MCF 10A (cell line): ENCODE data around the gene ARMS2. TPM values are rescaled to one million over a fixed set of nuclear protein-coding genes. Genes with fewer than 3 reads are reported as not detected.

Experiments
- BruUV-seq: library from RNA; stranded (reverse); fragments of 400-500 nt; replicated peaks from 2 replicates; lab custom pipeline; 2021; lab: Mats Ljungman, UMichigan
- CTCF ChIA-PET: fragments of 300-600 bp; sonication (Branson Sonifier 250); formaldehyde crosslinking; extraction: SDS; loops from one replicate; lab custom pipeline; 2021; ENCODE audit warnings: antibody characterized with exemption, inconsistent platforms; lab: Yijun Ruan, JAX
- POLR2A ChIA-PET: fragments of 300-600, 350-650 bp; sonication (Branson Sonifier 250); formaldehyde crosslinking; extraction: SDS; loops from one replicate; lab custom pipeline; 2020; ENCODE audit warnings: antibody characterized with exemption, inconsistent platforms; lab: Yijun Ruan, JAX
- DNase-seq: peaks from one replicate; pipeline ENCODE4 v3.0.0-alpha.2; 2018; ENCODE audit not compliant: unreplicated experiment
- H3K27ac Mint-ChIP-seq: one replicate; pipeline ENCODE4 v1.8.0; 2022; ENCODE audit warnings: mild to moderate bottlenecking, low read depth, mixed read lengths; ENCODE audit not compliant: unreplicated experiment
- H3K27me3 Mint-ChIP-seq: one replicate; pipeline ENCODE4 v1.8.0; 2022; ENCODE audit warnings: mixed read lengths; ENCODE audit not compliant: insufficient read depth, unreplicated experiment
- H3K36me3 Mint-ChIP-seq: one replicate; pipeline ENCODE4 v1.8.0; 2022; ENCODE audit warnings: mild to moderate bottlenecking, moderate library complexity, mixed read lengths; ENCODE audit not compliant: insufficient read depth, unreplicated experiment
- H3K4me1 Mint-ChIP-seq: one replicate; pipeline ENCODE4 v1.8.0; 2022; ENCODE audit warnings: mixed read lengths; ENCODE audit not compliant: insufficient read depth, unreplicated experiment
- H3K4me3 Mint-ChIP-seq: one replicate; pipeline ENCODE4 v1.8.0; 2022; ENCODE audit warnings: mild to moderate bottlenecking, moderate library complexity, mixed read lengths; ENCODE audit not compliant: unreplicated experiment
- H3K9me3 Mint-ChIP-seq: one replicate; pipeline ENCODE4 v1.8.0; 2022; ENCODE audit warnings: mixed read lengths; ENCODE audit not compliant: unreplicated experiment
- CTCF ChIP-seq: fragments of 200-600 bp; IDR thresholded peaks from one replicate; pipeline ENCODE4 v1.8.0; 2022; ENCODE audit warnings: antibody characterized with exemption, mild to moderate bottlenecking; ENCODE audit not compliant: unreplicated experiment
- intact Hi-C: fragments of 100-400 bp; cut with micrococcal nuclease; formaldehyde crosslinking; loops from 2 replicates; pipeline ENCODE4 v1.14.1; 2022
- total RNA-seq: library from RNA; stranded (reverse); gene quantifications from 2 replicates; pipeline ENCODE4 v1.2.3, GENCODE V29; 2022

ARMS2 gene
- total RNA-seq, 1 experiment from 2014 or later: not detected

DNA sequence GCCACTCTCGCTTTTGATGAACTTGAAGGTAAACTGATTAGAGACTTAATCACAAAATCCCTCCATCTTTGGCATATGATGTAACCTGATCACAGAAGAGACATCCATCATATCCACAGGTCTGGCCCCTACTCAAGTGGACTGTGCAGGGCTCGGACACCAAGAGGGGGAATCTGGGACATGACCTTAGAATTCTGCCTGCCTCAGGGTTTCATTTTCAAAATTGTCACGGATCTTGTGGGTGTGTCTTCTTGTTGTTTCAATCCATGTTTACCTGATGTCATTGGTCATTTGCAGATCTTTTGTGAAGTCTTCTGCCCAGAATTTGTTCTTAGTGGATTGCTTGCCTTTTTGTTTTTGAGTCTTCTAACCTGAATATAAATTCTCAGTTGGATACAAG, 5.9 kb upstream of the ARMS2 start:
- H3K9me3 Mint-ChIP-seq: no peaks in the 10 kb centered on the region
- peaks cover 6% of the 10 kb centered on the region for H3K4me1 Mint-ChIP-seq
- ChIA-PET CTCF (interaction anchor here (0.6 to 1.2 kb wide), 5 partner anchors 9 to 150 kb away, joined by 3 to 4 read pairs (median 3); no protein-coding TSS in a partner anchor), POLR2A (no interaction called here)
- H3K36me3 Mint-ChIP-seq: peaks cover 6% of the 10 kb centered on the region
- no peaks in the 10 kb centered on the region for H3K27me3 Mint-ChIP-seq
- H3K27ac Mint-ChIP-seq: no peak overlapping the region
- BruUV-seq: no TSS peak
- no peak for TF ChIP-seq CTCF
- no peak for DNase-seq
- intact Hi-C loops: no loop called here
- H3K4me3 Mint-ChIP-seq: no peak overlapping the region

DNA sequence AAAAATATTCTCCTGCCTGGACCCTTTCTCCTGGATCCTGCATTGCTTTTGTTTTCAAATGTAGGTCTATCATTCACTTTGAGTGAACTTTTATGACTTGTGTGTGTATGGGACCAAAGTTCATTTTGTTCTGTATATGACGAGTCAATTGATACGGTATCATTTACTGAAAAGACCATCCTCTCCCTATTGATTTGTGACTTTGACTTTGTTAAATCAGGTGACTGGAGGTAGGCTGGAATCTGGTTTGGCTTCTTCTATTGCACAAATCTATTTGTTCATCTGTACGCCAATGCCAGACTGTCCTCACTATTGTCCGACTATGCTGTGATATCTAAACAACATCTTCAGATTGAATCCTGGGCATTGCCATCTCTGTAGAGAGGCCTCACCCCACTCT, 5.3 kb upstream of the ARMS2 start:
- no TSS peak for BruUV-seq
- H3K4me3 Mint-ChIP-seq: no peak overlapping the region
- POLR2A ChIA-PET: interaction anchor here (0.5 kb wide), 1 partner anchor 38 kb away, joined by 3 read pairs; no protein-coding TSS in a partner anchor
- intact Hi-C loops: no loop called here
- H3K9me3 Mint-ChIP-seq: no peaks in the 10 kb centered on the region
- no peak for DNase-seq
- peaks cover 6% of the 10 kb centered on the region for H3K36me3 Mint-ChIP-seq
- H3K4me1 Mint-ChIP-seq: peaks cover 6% of the 10 kb centered on the region
- H3K27me3 Mint-ChIP-seq: no peaks in the 10 kb centered on the region
- CTCF ChIA-PET: no interaction called here
- TF ChIP-seq CTCF: no peak
- H3K27ac Mint-ChIP-seq: no peak overlapping the region

DNA sequence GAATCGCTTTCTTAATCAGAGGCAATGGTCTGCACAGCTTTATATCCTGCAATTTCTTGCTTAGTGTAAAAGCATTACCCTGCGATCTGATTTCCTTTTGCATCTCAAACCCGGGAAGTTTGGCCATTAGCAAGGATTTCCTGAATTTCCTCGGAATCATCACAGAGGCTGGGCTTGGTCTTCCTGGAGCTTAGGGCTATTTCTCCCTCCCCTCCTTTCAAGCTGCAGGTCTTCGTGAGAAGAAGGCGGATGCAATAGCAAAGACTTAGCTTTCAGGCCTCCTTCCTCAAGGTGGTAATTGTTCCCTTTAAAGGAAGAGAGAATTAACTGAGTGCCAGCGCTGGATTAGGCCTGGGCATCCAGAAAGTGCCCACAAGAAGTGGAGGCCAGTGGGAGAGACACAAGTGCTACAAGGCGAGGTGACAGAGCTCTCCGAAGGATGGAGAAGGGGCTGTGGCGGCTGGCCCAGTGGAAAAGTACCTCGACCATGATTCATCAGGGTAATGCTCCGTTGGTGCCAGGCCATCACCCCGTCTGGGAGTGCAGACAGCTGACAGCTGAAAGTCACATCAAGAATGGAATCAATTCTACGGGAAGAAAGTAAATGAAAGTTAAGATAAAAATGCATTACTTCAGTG, 4.0 kb upstream of the ARMS2 start:
- no peak for DNase-seq
- TF ChIP-seq CTCF: no peak
- no TSS peak for BruUV-seq
- POLR2A ChIA-PET: interaction anchor here (0.6 to 1.1 kb wide), 4 partner anchors 19 to 54 kb away, joined by 3 read pairs; no protein-coding TSS in a partner anchor
- Mint-ChIP-seq H3K27me3 (no peaks in the 10 kb centered on the region), H3K36me3 (peaks cover 6% of the 10 kb centered on the region), H3K4me3 (no peak overlapping the region), H3K27ac (no peak overlapping the region), H3K4me1 (peaks cover 6% of the 10 kb centered on the region), H3K9me3 (no peaks in the 10 kb centered on the region)
- CTCF ChIA-PET: interaction anchor here (0.5 to 1.6 kb wide), 3 partner anchors 15 to 151 kb away, joined by 5 to 6 read pairs (median 5); no protein-coding TSS in a partner anchor
- intact Hi-C loops: no loop called here

DNA sequence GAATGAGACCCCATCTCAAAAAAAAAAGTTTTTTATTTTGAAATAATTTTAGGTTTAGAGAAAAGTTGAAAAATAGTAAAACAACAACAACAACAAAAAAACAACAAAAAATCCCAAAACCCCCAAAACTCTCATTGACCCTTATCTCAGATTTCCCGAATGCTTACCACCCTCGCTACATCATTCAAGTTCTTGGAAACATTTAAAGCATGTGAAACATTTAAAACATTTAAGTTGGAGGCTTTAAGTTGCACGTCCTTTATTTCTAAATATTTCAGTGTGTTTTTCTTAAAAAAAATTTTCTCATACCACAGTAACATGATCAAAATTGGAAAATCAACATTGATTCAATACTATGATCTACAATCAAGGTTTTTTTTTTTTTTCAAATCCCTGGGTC, 382 bp upstream of the ARMS2 start:
- BruUV-seq: no TSS peak
- intact Hi-C loops: no loop called here

More for the DNA sequence above, 382 bp upstream of the ARMS2 start:
- peaks cover 6% of the 10 kb centered on the region for H3K36me3 Mint-ChIP-seq
- H3K9me3 Mint-ChIP-seq: no peaks in the 10 kb centered on the region
- DNase-seq: no peak
- no peaks in the 10 kb centered on the region for H3K27me3 Mint-ChIP-seq
- no peak for TF ChIP-seq CTCF
- ChIA-PET CTCF (interaction anchor here (0.6 to 1.6 kb wide), 5 partner anchors 109 to 156 kb away, joined by 3 to 6 read pairs (median 3); no protein-coding TSS in a partner anchor), POLR2A (interaction anchor here (1.1 to 1.9 kb wide), 3 partner anchors 9 to 41 kb away, joined by 4 to 5 read pairs (median 4); no protein-coding TSS in a partner anchor)
- peaks cover 4% of the 10 kb centered on the region for H3K4me1 Mint-ChIP-seq
- H3K27ac Mint-ChIP-seq: no peak overlapping the region
- H3K4me3 Mint-ChIP-seq: no peak overlapping the region
